Body of pancreas (tissue), 4 donors: ENCODE measurements around the gene CCR4. TPM values are rescaled to one million over a fixed set of nuclear protein-coding genes. Genes with fewer than 3 reads are reported as not detected.
A peak's percentile ranks its signal among the peaks of the same experiment; 100 is the strongest.

Source experiments
- ATAC-seq: fragments of 150-250 bp; one replicate; pipeline ENCODE4 v1.9.1; 2016
- DNase-seq, 4 donors: peaks; one replicate each; pipeline ENCODE4 v3.0.0-alpha.2; 2019
- H3K27ac ChIP-seq, 4 donors: fragments of 200-600 bp; sonication (generic); 1 replicate in 3 of 4; 2 replicates in 1 of 4; pipeline versions ENCODE4 v1.5.1 to v1.6.1; 2016 to 2019; ENCODE audit warnings: mild to moderate bottlenecking in 1 of 4, mixed read lengths in 1 of 4, moderate library complexity in 1 of 4
- H3K27me3 ChIP-seq, 2 donors: fragments of 200-600 bp; sonication (generic); one replicate each; pipeline ENCODE4 v1.6.0; 2016; ENCODE audit warnings: mild to moderate bottlenecking in 1 of 2
- H3K36me3 ChIP-seq, 2 donors: fragments of 200-600 bp; sonication (generic); replicated peaks in 1 of 2; 2 replicates each; pipeline ENCODE4 v1.5.1; 2016; ENCODE audit warnings: low read depth in 2 of 2; ENCODE audit not compliant: insufficient read depth in 1 of 2
- H3K4me1 ChIP-seq: fragments of 200-600 bp; sonication (generic); one replicate; pipeline ENCODE4 v1.6.0; 2016
- H3K4me3 ChIP-seq, 2 donors: fragments of 200-600 bp; sonication (generic); 1 replicate in 1 of 2; 2 replicates in 1 of 2; pipeline ENCODE4 v1.5.1; 2016 to 2019
- H3K9me3 ChIP-seq, 3 donors: fragments of 200-600 bp; sonication (generic); 1 replicate in 2 of 3; 2 replicates in 1 of 3; pipeline ENCODE4 v1.5.1; 2016
- POLR2A ChIP-seq, 3 donors: fragments of 450-650 bp; IDR thresholded peaks; one replicate each; pipeline ENCODE4 v1.6.1; 2016; ENCODE audit warnings: antibody characterized with exemption in 3 of 3, mild to moderate bottlenecking in 2 of 3
- WGBS, 2 donors: methylation state at CpG; one replicate each; pipeline ENCODE4 v1.1.5; 2017; 5-methylcytosine and 5-hydroxymethylcytosine counted together
- intact Hi-C: fragments of 100-400 bp; cut with DNase I; formaldehyde crosslinking; loops from one replicate; pipeline ENCODE4 v1.15.1; 2023
- total RNA-seq, 2 donors: library from RNA; depleted of rRNA; stranded (reverse); fragments of >200 nt; gene quantifications; one replicate each; pipeline ENCODE4 v1.1.0, GENCODE V29; 2016
- TF ChIP-seq, protein P1 (sequence below), 7 experiments: fragments of 450-650 bp in 4 of 7; fragments of 200-600 bp in 3 of 7; sonication (generic) in 3 of 7; IDR thresholded peaks; one replicate each; pipeline ENCODE4 v1.5.1; 2016 to 2019; ENCODE audit warnings: antibody characterized with exemption in 7 of 7

CCR4 gene
- total RNA-seq, 2 donors from 2014 or later, result not detected

DNA sequence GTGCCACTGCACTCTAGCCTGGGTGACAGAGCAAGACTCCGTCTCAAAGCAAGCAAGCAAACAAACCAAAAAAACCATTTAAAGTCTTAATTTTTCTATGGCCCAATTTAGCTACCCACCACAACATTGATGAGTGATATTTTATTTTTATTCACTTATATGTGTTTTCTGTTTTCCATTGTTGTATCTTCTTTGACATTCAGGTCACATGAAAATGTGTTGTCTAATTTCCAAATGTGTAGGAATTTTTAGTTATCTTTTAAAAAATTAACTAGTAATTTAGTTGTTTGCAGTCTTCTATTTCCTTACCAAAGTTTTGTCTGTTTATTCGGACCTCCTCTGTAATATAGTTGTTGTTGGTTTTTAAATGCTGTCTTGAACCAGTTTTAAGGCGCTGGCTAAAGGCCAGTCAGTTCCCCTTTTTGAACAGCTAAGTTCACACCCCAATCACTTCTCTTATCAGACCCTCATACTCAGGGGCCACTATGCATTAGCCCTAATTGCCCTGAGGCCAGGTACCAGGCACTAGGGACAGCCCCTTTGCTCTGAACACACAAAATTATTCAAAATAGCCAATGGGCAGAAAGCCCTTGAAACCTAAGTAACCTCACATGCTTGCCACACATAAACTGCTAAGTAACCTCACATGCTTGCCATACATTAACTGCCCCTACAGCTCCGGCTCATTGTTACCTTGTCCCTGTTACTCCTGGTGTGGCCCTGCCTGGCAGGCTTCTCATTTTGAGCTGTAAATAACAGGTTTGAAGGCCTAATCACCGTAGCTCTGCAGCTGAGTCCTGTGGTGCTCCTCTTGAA, 4.3 kb upstream of the CCR4 start:
- Histone ChIP-seq H3K4me3 (no peak overlapping the region), H3K27ac (no peak overlapping the region), H3K27me3 (no peaks in the 10 kb centered on the region), H3K36me3 (no peaks in the 10 kb centered on the region), H3K9me3 (no peaks in the 10 kb centered on the region), H3K4me1 (no peaks in the 10 kb centered on the region)
- DNase-seq (no peak), ATAC-seq (no peak)
- TF ChIP-seq POLR2A (IDR thresholded peaks at IDR 0.05), result no peak
- TF ChIP-seq, protein P1, sequence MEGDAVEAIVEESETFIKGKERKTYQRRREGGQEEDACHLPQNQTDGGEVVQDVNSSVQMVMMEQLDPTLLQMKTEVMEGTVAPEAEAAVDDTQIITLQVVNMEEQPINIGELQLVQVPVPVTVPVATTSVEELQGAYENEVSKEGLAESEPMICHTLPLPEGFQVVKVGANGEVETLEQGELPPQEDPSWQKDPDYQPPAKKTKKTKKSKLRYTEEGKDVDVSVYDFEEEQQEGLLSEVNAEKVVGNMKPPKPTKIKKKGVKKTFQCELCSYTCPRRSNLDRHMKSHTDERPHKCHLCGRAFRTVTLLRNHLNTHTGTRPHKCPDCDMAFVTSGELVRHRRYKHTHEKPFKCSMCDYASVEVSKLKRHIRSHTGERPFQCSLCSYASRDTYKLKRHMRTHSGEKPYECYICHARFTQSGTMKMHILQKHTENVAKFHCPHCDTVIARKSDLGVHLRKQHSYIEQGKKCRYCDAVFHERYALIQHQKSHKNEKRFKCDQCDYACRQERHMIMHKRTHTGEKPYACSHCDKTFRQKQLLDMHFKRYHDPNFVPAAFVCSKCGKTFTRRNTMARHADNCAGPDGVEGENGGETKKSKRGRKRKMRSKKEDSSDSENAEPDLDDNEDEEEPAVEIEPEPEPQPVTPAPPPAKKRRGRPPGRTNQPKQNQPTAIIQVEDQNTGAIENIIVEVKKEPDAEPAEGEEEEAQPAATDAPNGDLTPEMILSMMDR (IDR thresholded peaks at IDR 0.05), result no peak
- intact Hi-C loops, result no loop called here
- WGBS, 2 donors, result 80 to 84% methylated on average over 5 of the region's 5 CpGs

DNA sequence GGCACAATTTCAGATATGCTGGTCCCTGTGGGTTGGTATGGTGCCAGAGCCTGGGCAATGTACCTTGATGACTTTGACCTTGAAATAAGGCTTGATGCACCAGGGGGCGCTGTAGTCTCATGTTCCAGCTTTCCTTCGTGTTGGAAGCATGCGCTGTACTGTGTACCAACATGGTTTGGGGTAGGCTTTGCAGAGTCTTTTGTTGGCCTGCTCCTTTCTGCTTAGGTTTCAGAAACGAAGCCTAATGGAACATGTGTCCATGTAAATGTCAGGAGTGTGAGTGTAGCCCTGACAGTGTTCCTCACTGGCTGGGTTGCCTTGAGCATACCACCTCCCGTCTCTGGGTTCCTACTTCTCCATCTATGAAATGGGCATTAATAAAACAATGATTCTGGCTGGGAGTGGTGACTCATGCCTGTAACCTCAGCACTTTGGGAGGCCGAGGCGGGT, 3.6 kb upstream of the CCR4 start:
- no peak overlapping the region for H3K4me3 ChIP-seq
- H3K27me3 ChIP-seq, result no peaks in the 10 kb centered on the region
- no peaks in the 10 kb centered on the region for H3K4me1 ChIP-seq
- no peaks in the 10 kb centered on the region for H3K9me3 ChIP-seq
- DNase-seq, result peak; percentile 54 to 75 (median 66)
- no peaks in the 10 kb centered on the region for H3K36me3 ChIP-seq
- no peak overlapping the region for H3K27ac ChIP-seq
- WGBS, 2 donors, result 48 to 56% methylated on average over 7 of the region's 7 CpGs
- TF ChIP-seq POLR2A (IDR thresholded peaks at IDR 0.05), result no peak
- TF ChIP-seq, protein P1 (IDR thresholded peaks at IDR 0.05), result peak in 5 of 7 experiments; percentile 20 to 41 (median 30)
- no peak for ATAC-seq
- intact Hi-C loops, result no loop called here

DNA sequence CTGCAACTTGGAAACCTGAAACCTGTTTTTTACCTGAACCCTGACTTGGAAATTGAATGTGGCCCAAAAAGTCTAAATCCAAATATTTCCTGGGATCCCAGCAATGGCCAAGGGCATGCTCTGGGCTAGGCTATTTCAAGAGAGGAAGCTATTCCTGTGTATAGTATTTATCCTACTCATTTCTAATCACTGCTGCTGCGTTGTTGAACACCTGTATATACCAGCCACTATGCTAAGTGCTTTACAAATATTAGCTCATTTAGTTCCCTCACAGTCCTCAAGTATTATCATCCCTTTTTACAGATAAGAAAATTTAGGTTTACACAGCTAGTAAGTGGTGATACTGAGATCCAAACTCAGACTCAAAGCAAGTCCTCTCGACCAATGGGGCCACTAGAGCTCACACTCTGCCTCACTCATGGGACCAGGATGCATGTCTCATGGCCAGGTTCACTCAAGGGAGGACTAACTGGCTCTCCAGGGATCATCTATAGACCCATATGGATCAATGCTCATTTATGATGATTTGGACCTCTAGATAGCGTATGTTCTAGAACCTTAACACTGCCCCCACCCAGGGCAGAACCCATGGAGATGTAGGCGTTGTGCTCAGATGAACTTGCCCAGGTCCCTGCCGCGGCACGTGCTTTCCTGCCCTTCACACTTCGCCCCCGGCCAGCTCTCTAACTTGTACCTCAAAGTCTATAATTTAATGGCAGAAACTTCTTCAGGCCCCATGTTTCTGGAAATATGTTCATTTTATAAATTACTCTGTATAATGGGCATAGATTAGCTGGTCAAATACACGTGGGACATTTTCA, 2.6 kb upstream of the CCR4 start:
- 77 to 78% methylated on average over 10 of the region's 10 CpGs for WGBS, 2 donors
- Histone ChIP-seq H3K36me3 (no peaks in the 10 kb centered on the region), H3K4me3 (no peak overlapping the region), H3K4me1 (no peaks in the 10 kb centered on the region), H3K9me3 (no peaks in the 10 kb centered on the region), H3K27ac (no peak overlapping the region), H3K27me3 (no peaks in the 10 kb centered on the region)
- DNase-seq (no peak), ATAC-seq (no peak)
- intact Hi-C loops, result no loop called here
- no peak for TF ChIP-seq POLR2A (IDR thresholded peaks at IDR 0.05)
- TF ChIP-seq, protein P1 (IDR thresholded peaks at IDR 0.05), result no peak

DNA sequence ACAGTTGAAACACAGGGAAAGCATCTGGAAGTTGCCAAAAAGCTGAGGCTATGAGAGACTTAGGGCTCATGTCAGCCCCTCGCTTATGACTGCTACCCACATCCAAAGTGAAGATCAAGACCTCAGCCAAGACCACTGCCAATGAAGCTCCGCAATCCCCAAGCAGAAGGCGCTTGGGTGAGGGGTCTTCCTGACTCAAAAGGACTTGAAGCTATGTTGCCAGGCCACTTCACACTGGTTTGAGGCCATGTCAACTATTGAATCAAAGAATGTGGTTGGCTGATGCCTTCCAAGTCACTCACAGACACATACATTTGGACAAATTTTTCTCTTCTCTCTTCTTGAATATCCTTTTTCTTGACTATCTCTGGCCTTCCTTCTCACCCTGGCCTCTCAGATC, 928 bp upstream of the CCR4 start:
- Histone ChIP-seq H3K9me3 (no peaks in the 10 kb centered on the region), H3K36me3 (no peaks in the 10 kb centered on the region), H3K27me3 (no peaks in the 10 kb centered on the region), H3K27ac (no peak overlapping the region), H3K4me3 (no peak overlapping the region), H3K4me1 (no peaks in the 10 kb centered on the region)
- intact Hi-C loops, result no loop called here
- ATAC-seq (no peak), DNase-seq (no peak)
- TF ChIP-seq, protein P1 (IDR thresholded peaks at IDR 0.05), result no peak
- no peak for TF ChIP-seq POLR2A (IDR thresholded peaks at IDR 0.05)
- 85 to 96% methylated on average over 3 of the region's 3 CpGs for WGBS, 2 donors
